GM10248 (cell line): ENCODE data around the gene LGALS3.

Experiments used
- CTCF ChIA-PET: fragments of 300-600 bp; sonication (Branson Sonifier 250); formaldehyde crosslinking; extraction: SDS; loops from one replicate; lab custom pipeline; 2021; ENCODE audit warnings: antibody characterized with exemption; lab: Yijun Ruan, JAX
- POLR2A ChIA-PET: fragments of 350-650 bp; sonication (Branson Sonifier 250); formaldehyde crosslinking; extraction: SDS; loops from one replicate; lab custom pipeline; 2020; ENCODE audit warnings: antibody characterized with exemption; lab: Yijun Ruan, JAX
- DNase-seq: peaks from one replicate; pipeline ENCODE4 v3.0.0; 2012; ENCODE audit errors: extremely low spot score
- TF ChIP-seq, protein P1 (sequence below): IDR thresholded peaks from 2 replicates; pipeline ENCODE4 v1.5.1; 2012; ENCODE audit warnings: mild to moderate bottlenecking, low read depth; ENCODE audit errors: extremely low read depth, missing control alignments, control extremely low read depth

The LGALS3 gene

DNA sequence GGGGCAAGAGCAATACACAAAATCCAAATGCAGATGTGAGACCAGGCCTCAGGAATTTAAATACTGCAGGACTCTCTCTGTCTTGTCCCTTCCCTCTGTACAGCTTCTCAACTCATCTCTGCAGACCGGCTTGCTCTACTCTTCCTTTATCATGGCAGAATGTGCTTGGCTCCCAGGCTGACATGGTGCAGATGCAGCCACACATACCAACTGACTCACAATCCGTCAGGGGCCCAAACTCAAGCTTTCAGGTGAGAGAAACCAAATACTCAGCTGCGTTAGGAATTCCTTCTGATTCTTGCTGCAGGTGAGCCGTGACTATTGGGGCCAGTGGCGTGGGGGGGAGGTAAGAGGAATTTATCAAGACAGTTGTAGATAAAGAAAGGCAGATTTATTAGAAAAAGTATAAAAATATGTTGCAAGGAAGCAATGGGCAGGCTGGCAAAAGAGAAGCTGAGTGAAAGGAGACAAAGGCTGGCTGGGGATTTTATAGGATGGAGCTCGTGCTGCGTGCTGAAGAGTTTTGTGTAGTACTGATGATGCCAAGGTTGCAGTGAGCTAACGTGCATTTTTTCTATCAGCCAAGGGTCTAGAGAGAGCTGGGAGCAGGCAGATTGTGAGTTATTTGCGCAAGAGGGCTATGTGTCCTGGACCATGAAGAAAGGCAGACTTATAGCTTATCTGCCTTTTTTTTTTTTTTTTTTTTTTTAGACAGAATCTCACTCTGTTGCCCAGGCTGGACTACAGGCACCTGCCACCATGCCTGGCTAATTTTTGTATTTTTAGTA is 5.0 kb upstream of the LGALS3 start:
- ChIA-PET POLR2A (no interaction called here), CTCF (interaction anchor here (1.5 to 2.2 kb wide), 2 partner anchors 10 to 24 kb away, joined by 4 to 8 read pairs; no protein-coding TSS in a partner anchor)
- TF ChIP-seq, protein P1, sequence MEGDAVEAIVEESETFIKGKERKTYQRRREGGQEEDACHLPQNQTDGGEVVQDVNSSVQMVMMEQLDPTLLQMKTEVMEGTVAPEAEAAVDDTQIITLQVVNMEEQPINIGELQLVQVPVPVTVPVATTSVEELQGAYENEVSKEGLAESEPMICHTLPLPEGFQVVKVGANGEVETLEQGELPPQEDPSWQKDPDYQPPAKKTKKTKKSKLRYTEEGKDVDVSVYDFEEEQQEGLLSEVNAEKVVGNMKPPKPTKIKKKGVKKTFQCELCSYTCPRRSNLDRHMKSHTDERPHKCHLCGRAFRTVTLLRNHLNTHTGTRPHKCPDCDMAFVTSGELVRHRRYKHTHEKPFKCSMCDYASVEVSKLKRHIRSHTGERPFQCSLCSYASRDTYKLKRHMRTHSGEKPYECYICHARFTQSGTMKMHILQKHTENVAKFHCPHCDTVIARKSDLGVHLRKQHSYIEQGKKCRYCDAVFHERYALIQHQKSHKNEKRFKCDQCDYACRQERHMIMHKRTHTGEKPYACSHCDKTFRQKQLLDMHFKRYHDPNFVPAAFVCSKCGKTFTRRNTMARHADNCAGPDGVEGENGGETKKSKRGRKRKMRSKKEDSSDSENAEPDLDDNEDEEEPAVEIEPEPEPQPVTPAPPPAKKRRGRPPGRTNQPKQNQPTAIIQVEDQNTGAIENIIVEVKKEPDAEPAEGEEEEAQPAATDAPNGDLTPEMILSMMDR = no peak
- no peak for DNase-seq

DNA sequence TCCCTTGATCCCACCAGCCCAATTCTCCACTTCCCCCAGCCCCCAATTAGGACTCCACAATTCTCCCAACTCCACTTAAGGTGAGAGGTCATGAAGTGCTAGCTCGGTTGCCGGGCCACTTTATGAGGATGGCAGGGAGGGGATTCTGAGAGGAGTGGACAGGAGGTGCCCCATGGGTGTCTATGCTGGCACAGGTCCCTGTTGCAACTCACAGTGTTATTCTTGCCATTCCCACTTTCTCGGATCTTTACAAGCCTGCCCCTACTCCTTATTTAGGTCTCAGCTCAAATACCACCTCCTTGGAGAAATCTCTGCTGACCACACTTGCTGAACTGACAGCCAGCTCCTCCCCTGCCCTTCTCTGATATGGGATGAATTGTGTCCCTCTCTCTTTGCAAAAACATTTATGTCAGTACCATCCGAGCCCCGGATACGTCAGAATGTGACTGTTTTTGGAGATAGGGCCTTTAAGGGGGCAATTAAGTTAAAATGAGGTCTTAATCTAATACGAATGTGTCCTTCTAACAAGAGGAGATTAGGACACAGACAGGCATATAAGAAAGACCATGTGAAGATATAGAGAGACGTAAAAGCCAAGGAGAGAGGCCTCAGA is 4.2 kb upstream of the LGALS3 start:
- DNase-seq = no peak
- POLR2A ChIA-PET = no interaction called here
- TF ChIP-seq, protein P1 = no peak
- CTCF ChIA-PET = interaction anchor here (0.9 to 1.5 kb wide), 3 partner anchors 22 to 36 kb away, joined by 3 to 4 read pairs (median 4); no protein-coding TSS in a partner anchor

DNA sequence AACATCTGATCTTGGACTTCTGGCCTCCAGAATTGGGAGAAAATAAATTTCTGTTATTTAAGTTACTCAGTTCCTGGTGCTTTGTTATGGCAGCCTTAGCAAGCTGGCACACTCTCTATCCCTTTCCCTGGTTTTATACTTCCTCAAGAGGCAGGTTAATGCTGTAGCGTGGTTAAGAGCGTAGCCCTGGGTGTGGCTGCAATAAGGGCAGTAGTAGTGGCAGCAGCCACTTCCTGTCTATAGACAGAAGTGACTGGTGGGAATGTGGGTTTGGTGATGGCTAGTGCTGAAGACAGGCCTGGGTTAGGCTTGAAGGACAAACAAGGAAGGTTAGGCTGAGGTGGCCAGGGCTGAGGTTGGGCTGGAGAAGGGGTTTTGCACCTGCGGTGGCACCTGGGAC is 3.6 kb upstream of the LGALS3 start:
- DNase-seq = no peak
- POLR2A ChIA-PET = no interaction called here
- TF ChIP-seq, protein P1 = no peak
- CTCF ChIA-PET = interaction anchor here (0.9 to 1.5 kb wide), 3 partner anchors 22 to 36 kb away, joined by 3 to 4 read pairs (median 4); no protein-coding TSS in a partner anchor

DNA sequence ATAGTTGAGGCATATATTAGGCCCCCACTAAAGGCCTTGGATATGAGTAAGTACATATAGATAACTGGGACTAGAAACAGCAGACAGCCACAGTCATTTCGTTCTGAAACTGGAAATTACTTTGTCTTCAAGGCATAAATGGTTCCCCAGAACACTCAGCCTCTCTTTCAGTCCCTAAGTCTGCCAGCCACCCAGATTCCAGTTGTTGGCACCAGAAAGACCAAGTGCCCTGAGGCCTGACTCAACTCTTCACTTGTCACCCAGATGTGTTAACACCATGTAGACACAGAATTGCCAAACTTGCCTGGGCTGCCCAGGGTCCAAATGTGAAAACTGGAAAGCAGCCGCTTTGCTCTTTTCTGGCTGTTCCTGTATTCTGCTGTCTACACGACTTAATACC is 3.0 kb upstream of the LGALS3 start:
- DNase-seq = no peak
- ChIA-PET CTCF (interaction anchor here (1.2 to 1.5 kb wide), 2 partner anchors 8 to 23 kb away, joined by 4 to 5 read pairs; no protein-coding TSS in a partner anchor), POLR2A (no interaction called here)
- TF ChIP-seq, protein P1 = no peak

DNA sequence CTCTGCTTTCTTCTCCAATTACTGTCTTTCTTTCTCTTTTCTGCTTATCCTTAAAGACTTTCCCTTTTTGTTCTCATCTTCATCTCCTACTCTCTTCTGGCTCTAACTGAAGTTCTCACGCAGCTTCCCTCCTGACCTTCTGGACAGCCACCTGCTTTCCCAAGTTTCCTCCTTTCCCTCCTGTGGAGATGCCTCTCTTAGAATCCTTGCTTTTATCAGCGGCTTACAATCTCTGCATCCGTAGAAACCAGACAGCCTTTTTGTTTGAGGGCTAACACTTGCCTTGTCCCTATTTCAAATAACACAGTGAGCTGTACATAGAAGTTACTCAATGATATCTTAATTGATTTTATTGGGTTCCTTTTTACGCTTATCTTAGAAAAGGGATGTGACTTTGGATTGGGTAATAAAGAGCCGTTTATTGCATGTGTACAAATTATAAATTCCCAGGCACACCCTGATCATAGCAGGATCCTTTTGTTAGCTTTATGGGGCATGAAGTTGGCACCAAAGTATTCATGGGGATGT is 2.1 kb upstream of the LGALS3 start:
- no peak for DNase-seq
- ChIA-PET CTCF (interaction anchor here (1.5 kb wide), 1 partner anchor 9 kb away, joined by 5 read pairs; no protein-coding TSS in a partner anchor), POLR2A (no interaction called here)
- TF ChIP-seq, protein P1 = no peak

DNA sequence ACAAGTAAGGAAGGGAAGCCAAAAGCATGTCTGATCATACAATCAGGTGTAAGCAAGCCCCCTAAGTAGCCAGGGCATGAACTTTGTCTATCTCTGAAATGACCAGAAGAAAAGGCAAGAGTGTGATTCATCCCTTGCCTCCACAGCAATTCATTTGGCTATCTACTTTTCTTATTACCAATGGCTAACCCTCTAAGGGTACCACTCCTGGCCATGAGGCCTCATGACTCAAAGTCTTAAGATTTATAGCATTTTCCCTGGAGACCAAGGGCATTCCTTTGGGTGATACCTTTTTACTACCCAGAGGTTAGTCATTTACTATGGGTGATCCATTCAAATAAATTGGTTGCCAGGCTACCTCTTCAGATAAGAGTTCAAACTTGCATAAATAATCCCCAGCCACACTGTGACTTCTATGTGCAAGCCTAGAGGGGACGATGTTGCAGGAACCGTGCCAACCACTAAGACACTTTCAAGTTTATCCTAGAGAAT is 1.5 kb upstream of the LGALS3 start:
- TF ChIP-seq, protein P1 = no peak
- ChIA-PET POLR2A (no interaction called here), CTCF (interaction anchor here (0.9 to 1.5 kb wide), 2 partner anchors 10 to 76 kb away, joined by 3 to 5 read pairs; partner anchors contain the start of gene MAPK1IP1L)
- no peak for DNase-seq
